ENCODE data around the gene SUGCT. TPM values are rescaled to one million over a fixed set of nuclear protein-coding genes. Genes with fewer than 3 reads are reported as not detected.

Gene SUGCT
- total and polyA plus RNA-seq, 9 of the 15 experiments (the other 6 are each of a cell fraction or from before 2014, with no cell fraction given) = 0.58 to 2.5 (median 1.4) TPM

DNA sequence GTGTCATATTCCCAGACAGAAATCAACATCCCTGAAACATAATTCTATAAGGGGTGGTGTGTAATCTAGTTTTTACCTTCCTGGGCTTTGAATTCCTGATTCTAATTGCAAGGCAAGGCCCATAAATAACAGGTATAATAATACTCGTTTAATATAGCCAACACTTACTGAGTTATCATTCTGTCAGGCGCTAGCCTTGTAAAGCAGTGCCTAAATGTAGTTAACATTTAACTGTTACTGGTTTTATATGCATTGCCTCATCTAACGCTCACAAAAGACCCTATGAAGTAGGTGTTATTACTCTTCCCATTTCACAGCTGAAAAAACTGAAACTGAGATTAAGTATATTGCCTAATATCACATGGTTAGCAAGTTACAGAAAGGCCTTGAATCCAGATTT lies 772.5 kb downstream of the SUGCT start:
- Histone ChIP-seq H3K9me3 (replicated peaks; ENCODE audit: control insufficient read depth, insufficient read depth, low read depth, low read length) (no peaks in the 10 kb centered on the region), H3K9me1 (ENCODE audit: control insufficient read depth, insufficient read depth, low read length) (no peaks in the 10 kb centered on the region), H3K4me3 (no peak overlapping the region), H3K79me2 (ENCODE audit: control insufficient read depth, insufficient read depth, low read length) (no peaks in the 10 kb centered on the region), H3K9ac (ENCODE audit: insufficient read depth in 1 of 2, low read depth in 2 of 2, low read length in 2 of 2) (no peak overlapping the region), H3K27ac (ENCODE audit: extremely low read depth, low read depth, low read length) (no peak overlapping the region), H4K20me1 (replicated peaks; ENCODE audit: control insufficient read depth, insufficient read depth, low read length) (no peaks in the 10 kb centered on the region), H3K36me3 (ENCODE audit: control insufficient read depth, insufficient read depth, low read length) (no peaks in the 10 kb centered on the region), H3K4me1 (replicated peaks in 1 of 2; ENCODE audit: control insufficient read depth in 2 of 2, insufficient read depth in 2 of 2, low read length in 2 of 2) (no peaks in the 10 kb centered on the region), H3K4me2 (ENCODE audit: insufficient read depth, low read length) (no peak overlapping the region), H2AFZ (ENCODE audit: low read depth, low read length) (no peak overlapping the region), H3K27me3 (ENCODE audit: control insufficient read depth in 2 of 2, insufficient read depth in 2 of 2, low read length in 2 of 2) (no peaks in the 10 kb centered on the region)
- POLR2A ChIA-PET = no interaction called here
- CTCF ChIA-PET (ENCODE audit: low intra/inter-chr PET ratio) = interaction anchor here (0.6 kb wide), 1 partner anchor 477 kb away, joined by 3 read pairs; no protein-coding TSS in a partner anchor
- 0% methylated on average over 3 of the region's 3 CpGs for WGBS (ENCODE audit: insufficient coverage, low coverage, missing lambda C conversion rate)
- in situ Hi-C loops (cut with MboI) = no loop called here
- FAIRE-seq (no peak), DNase-seq (ENCODE audit: extremely low read depth in 1 of 4, low spot score in 3 of 4) (no peak), ATAC-seq (no peak)
- TF ChIP-seq ZNF197 (CRISPR knock-in tag; IDR thresholded peaks at IDR 0.05; ENCODE audit: low read depth) (no peak), ZNF324 (CRISPR knock-in tag; IDR thresholded peaks at IDR 0.05) (no peak), NR4A1 (CRISPR knock-in tag; IDR thresholded peaks at IDR 0.05) (no peak), NR4A1 (tag; IDR thresholded peaks at IDR 0.05) (no peak), BRCA1 (IDR thresholded peaks at IDR 0.05) (no peak), BRCA1 (CRISPR knock-in tag; IDR thresholded peaks at IDR 0.05) (no peak), ZNF586 (CRISPR knock-in tag; conservative IDR thresholded peaks at IDR 0.05) (no peak), SLC30A9 (CRISPR knock-in tag; IDR thresholded peaks at IDR 0.05) (no peak), CBFA2T2 (conservative IDR thresholded peaks at IDR 0.05) (no peak), AFF4 (CRISPR knock-in tag; IDR thresholded peaks at IDR 0.05) (no peak), PYGO2 (tag; IDR thresholded peaks at IDR 0.05) (no peak), FOXO4 (CRISPR knock-in tag; IDR thresholded peaks at IDR 0.05) (no peak), SMARCC2 (IDR thresholded peaks at IDR 0.05; ENCODE audit: low read depth) (no peak), ATF7 (IDR thresholded peaks at IDR 0.05) (no peak), HNRNPUL1 (IDR thresholded peaks at IDR 0.05; ENCODE audit: low read length) (no peak)
- TF ChIP-seq, protein P1, sequence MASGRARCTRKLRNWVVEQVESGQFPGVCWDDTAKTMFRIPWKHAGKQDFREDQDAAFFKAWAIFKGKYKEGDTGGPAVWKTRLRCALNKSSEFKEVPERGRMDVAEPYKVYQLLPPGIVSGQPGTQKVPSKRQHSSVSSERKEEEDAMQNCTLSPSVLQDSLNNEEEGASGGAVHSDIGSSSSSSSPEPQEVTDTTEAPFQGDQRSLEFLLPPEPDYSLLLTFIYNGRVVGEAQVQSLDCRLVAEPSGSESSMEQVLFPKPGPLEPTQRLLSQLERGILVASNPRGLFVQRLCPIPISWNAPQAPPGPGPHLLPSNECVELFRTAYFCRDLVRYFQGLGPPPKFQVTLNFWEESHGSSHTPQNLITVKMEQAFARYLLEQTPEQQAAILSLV (tag; IDR thresholded peaks at IDR 0.05) = no peak
- intact Hi-C loops (cut with micrococcal nuclease) = no loop called here
- BruUV-seq (replicated peaks) = no TSS peak

All from K562 (cell line).